ENCODE results near the gene CCDC137.

- TF ChIP-seq POLR2A (IDR thresholded peaks at IDR 0.05): no peak
- TF ChIP-seq, protein P1, sequence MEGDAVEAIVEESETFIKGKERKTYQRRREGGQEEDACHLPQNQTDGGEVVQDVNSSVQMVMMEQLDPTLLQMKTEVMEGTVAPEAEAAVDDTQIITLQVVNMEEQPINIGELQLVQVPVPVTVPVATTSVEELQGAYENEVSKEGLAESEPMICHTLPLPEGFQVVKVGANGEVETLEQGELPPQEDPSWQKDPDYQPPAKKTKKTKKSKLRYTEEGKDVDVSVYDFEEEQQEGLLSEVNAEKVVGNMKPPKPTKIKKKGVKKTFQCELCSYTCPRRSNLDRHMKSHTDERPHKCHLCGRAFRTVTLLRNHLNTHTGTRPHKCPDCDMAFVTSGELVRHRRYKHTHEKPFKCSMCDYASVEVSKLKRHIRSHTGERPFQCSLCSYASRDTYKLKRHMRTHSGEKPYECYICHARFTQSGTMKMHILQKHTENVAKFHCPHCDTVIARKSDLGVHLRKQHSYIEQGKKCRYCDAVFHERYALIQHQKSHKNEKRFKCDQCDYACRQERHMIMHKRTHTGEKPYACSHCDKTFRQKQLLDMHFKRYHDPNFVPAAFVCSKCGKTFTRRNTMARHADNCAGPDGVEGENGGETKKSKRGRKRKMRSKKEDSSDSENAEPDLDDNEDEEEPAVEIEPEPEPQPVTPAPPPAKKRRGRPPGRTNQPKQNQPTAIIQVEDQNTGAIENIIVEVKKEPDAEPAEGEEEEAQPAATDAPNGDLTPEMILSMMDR (IDR thresholded peaks at IDR 0.05 in 4 of 5, conservative IDR thresholded peaks at IDR 0.05 in 1 of 5): no peak
Observed at GRCh38 chr17:81672504-81672903, 6.0 kb downstream of the CCDC137 start.
